GM12878 (cell line): ENCODE measurements around the gene PRUNE1. TPM values are rescaled to one million over a fixed set of nuclear protein-coding genes. Genes with fewer than 3 reads are reported as not detected.

ENCODE experiments used
- ATF2 ChIP-seq: IDR thresholded peaks from 2 replicates; pipeline ENCODE4 v1.6.1; 2012; ENCODE audit warnings: low read length, inconsistent platforms
- ATF3 ChIP-seq: IDR thresholded peaks from 2 replicates; pipeline ENCODE4 v1.6.1; 2011; ENCODE audit warnings: low read depth, mild to moderate bottlenecking, low read length, moderate library complexity, borderline replicate concordance; ENCODE audit errors: extremely low read depth
- BHLHE40 ChIP-seq, 2 experiments: fragments of 450-650 bp in 1 of 2; IDR thresholded peaks; 2 replicates each; pipeline ENCODE4 v1.6.1; 2011 to 2017; ENCODE audit warnings: low read depth in 2 of 2, borderline replicate concordance in 1 of 2, improper control_type of control experiment in 1 of 2, low read length in 1 of 2, mild to moderate bottlenecking in 1 of 2
- CEBPB ChIP-seq, 2 experiments: fragments of 150-350 bp in 1 of 2; IDR thresholded peaks; 2 replicates each; pipeline ENCODE4 v1.6.1; 2012 to 2014; ENCODE audit warnings: low read depth in 2 of 2, low read length in 2 of 2, borderline replicate concordance in 1 of 2, inconsistent platforms in 1 of 2
- E4F1 ChIP-seq: fragments of 450-650 bp; IDR thresholded peaks from 2 replicates; pipeline ENCODE4 v1.6.1; 2018; ENCODE audit warnings: borderline replicate concordance, mild to moderate bottlenecking; ENCODE audit not compliant: partially characterized antibody
- ETV6 ChIP-seq, 2 experiments: fragments of 450-650 bp in 1 of 2; IDR thresholded peaks in 1 of 2; conservative IDR thresholded peaks in 1 of 2; 2 replicates each; pipeline ENCODE4 v1.6.1; 2014; ENCODE audit warnings: antibody characterized with exemption in 1 of 2, borderline replicate concordance in 1 of 2, low read depth in 1 of 2, mild to moderate bottlenecking in 1 of 2, moderate library complexity in 1 of 2
- IRF3 ChIP-seq: fragments of 450-650 bp; IDR thresholded peaks from 2 replicates; pipeline ENCODE4 v1.6.1; 2014; ENCODE audit warnings: mild to moderate bottlenecking
- NFIC ChIP-seq: IDR thresholded peaks from 2 replicates; pipeline ENCODE4 v1.6.1; 2012; ENCODE audit warnings: low read depth, mild to moderate bottlenecking, inconsistent platforms, low read length, moderate library complexity
- NFYB ChIP-seq: IDR thresholded peaks from 2 replicates; pipeline ENCODE4 v1.6.1; 2011; ENCODE audit warnings: low read depth, mild to moderate bottlenecking, low read length, improper control_type of control experiment, moderate library complexity; ENCODE audit not compliant: insufficient read depth
- PRDM15 ChIP-seq: fragments of 450-650 bp; formaldehyde crosslinking; IDR thresholded peaks from 2 replicates; pipeline ENCODE4 v1.4.0; 2020; ENCODE audit warnings: mild to moderate bottlenecking, moderate library complexity
- RAD21 ChIP-seq: IDR thresholded peaks from 2 replicates; pipeline ENCODE4 v1.6.1; 2011; ENCODE audit warnings: mild to moderate bottlenecking, low read depth, low read length, moderate library complexity; ENCODE audit not compliant: insufficient read depth
- RCOR1 ChIP-seq: conservative IDR thresholded peaks from 2 replicates; pipeline ENCODE4 v1.6.1; 2012; ENCODE audit warnings: low read depth, low read length, improper control_type of control experiment
- SMAD1 ChIP-seq: fragments of 450-650 bp; IDR thresholded peaks from 2 replicates; pipeline ENCODE4 v1.6.1; 2018; ENCODE audit warnings: mild to moderate bottlenecking, low read depth; ENCODE audit not compliant: partially characterized antibody
- SREBF1 ChIP-seq: IDR thresholded peaks from 2 replicates; pipeline ENCODE4 v1.6.1; 2012; ENCODE audit warnings: mild to moderate bottlenecking, low read length
- ZNF207 ChIP-seq: fragments of 450-650 bp; IDR thresholded peaks from 2 replicates; pipeline ENCODE4 v1.6.1; 2014; ENCODE audit warnings: antibody characterized with exemption, mild to moderate bottlenecking, borderline replicate concordance
- polyA plus RNA-seq, 11 experiments: library from polyadenylated mRNA; depleted of rRNA in 4 of 11; unstranded in 6 of 11; stranded (reverse) in 5 of 11; fragments of >200 nt; fragmentation: Nextera tagmentation in 4 of 11; fragmentation: Illumina TruSeq in 1 of 11; extraction: Ambion mirVana in 4 of 11; extraction: Trizol in 1 of 11; gene quantifications; 1 replicate in 1 of 11; 2 replicates in 10 of 11; pipeline versions ENCODE4 v1.2.1 to v1.2.3, GENCODE V29; 2011 to 2016; ENCODE audit warnings: inconsistent platforms in 2 of 11, missing spikeins in 2 of 11, low read depth in 1 of 11
- total RNA-seq, 4 experiments: library from RNA; depleted of rRNA in 3 of 4; stranded (reverse); fragments of >200 nt in 3 of 4; fragmentation: Illumina TruSeq in 1 of 4; extraction: Trizol in 1 of 4; gene quantifications; 2 replicates each; pipeline versions ENCODE4 v1.2.1 to v1.2.3, GENCODE V29; 2013 to 2021

Gene PRUNE1
- total and polyA plus RNA-seq, 10 of the 15 experiments (the other 5 are each of a cell fraction or from before 2014, with no cell fraction given): 4.7 to 24.5 (median 12.4) TPM

GRCh38 chr1:150979092-150980056, 28.9 kb upstream of the PRUNE1 start (continued):
- TF ChIP-seq ATF3 (peak; percentile 81), SREBF1 (no peak), E4F1 (no peak), SMAD1 (no peak), BHLHE40 (IDR thresholded peaks at IDR 0.05; ENCODE audit: borderline replicate concordance in 1 of 2, low read depth in 2 of 2, low read length in 1 of 2) (peak; percentile 12 to 40; a peak in 2 of 4 replicates), RCOR1 (no peak), NFYB (no peak), ATF2 (no peak), NFIC (no peak), CEBPB (IDR thresholded peaks at IDR 0.05; ENCODE audit: borderline replicate concordance in 1 of 2, low read depth in 2 of 2, low read length in 2 of 2) (no peak), ETV6 (conservative IDR thresholded peaks at IDR 0.05 in 1 of 2, IDR thresholded peaks at IDR 0.05 in 1 of 2; ENCODE audit: borderline replicate concordance in 1 of 2, low read depth in 1 of 2) (0 out of 4 replicates have a peak, but pooled peaks of 1 of the 2 experiments have one; percentile 22), RAD21 (peak; percentile 79), ZNF207 (0 out of 2 replicates have a peak, but pooled peaks have one; percentile 62), PRDM15 (CRISPR knock-in tag) (no peak), IRF3 (no peak)
